GM19351 (cell line): ENCODE data around the gene NRG3.

Experiments
- ATAC-seq: cut with Tn5 transposase; IDR thresholded peaks from one replicate; pipeline ENCODE4 v1.9.1; 2021; ENCODE audit warnings: mild to moderate bottlenecking, moderate library complexity; ENCODE audit not compliant: unreplicated experiment

The NRG3 gene

GRCh38 chr10:82075605-82076004 lies 200.6 kb downstream of the NRG3 start:
- no peak for ATAC-seq

DNA sequence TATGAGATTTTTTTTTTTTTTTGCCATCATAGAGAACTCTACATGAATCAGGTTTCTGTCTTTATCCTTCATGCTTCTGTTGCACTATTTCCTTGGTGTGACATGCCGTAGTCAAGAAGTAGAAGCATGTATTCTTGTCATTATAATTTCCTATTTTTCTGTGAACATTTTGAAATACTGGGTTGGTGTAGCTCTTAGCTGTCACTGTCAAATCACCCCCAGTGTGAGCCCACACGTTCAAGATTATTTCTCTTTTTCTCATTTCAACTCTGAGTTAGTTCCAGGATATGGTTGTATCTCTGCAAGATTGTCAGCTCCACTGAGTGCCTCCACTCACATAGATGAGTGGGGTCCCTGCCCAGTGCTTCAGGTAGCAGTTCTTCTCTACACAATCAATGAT lies 209.5 kb downstream of the NRG3 start:
- ATAC-seq, result no peak

- ATAC-seq, result no peak
Observed at GRCh38 chr10:82084904-82085303, 209.9 kb downstream of the NRG3 start.

DNA sequence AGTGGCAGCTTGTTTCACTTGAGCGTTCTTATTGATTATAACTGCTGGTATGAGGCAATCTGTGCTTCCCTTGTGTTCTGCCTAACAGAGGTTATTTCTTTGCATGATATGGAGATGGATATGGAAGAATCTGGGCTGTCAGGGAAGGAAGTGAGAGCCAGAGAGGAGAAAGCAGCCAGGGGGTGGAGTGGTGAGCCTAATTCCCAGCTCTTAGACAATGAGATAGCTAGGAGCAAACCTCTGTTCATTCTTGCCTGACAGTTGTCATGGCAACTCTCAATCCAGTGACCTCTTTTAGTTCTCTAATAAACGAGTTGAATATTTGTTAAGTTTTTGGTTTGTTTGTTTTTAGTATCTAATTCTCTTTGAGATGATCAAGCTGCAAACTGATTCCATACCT lies 214.3 kb downstream of the NRG3 start:
- no peak for ATAC-seq

- no peak for ATAC-seq
Observed at GRCh38 chr10:82091413-82091812, 216.4 kb downstream of the NRG3 start.

DNA sequence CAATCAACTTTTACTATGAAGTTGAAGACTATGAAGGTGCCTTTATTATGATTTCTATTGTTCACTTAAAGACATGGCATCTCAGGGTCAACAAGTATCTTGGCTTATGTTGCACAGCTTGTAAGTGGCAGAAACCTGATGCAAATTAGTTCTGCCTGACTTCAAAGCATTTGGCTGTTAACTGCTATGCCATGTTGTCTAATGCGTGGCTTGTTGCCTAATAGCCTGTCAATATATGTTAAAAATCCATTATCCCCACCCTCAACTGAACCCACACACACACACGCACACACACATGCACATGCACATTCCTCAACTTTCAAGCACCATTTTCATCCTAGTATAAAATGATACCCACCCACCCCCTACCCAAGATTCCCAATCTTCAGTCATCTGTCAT lies 217.1 kb downstream of the NRG3 start:
- no peak for ATAC-seq

- ATAC-seq, result no peak
Observed at GRCh38 chr10:82124713-82125112, 249.7 kb downstream of the NRG3 start.

- no peak for ATAC-seq
Observed at GRCh38 chr10:82128527-82128926, 253.5 kb downstream of the NRG3 start.

DNA sequence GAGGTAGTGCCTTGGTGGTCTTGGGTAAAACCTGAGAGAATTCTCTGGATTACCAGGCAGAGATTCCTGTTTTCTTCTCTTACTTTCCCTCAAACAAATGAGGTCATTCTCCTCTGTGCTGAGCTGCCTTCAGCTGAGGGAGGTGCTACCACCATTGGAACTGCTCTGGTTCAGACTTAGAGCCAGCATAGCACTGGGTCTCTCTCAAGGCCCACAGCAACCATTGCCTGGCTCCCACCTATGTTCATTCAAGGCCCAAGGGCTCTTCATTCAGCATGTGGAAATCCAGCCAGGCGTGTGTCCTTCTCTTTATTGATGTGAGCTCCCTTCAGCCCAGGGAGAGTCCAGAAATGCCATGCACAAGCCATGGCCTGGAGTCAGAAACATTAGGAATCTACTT lies 261.1 kb downstream of the NRG3 start:
- ATAC-seq, result no peak

- no peak for ATAC-seq
Observed at GRCh38 chr10:82144153-82144552, 269.2 kb downstream of the NRG3 start.

DNA sequence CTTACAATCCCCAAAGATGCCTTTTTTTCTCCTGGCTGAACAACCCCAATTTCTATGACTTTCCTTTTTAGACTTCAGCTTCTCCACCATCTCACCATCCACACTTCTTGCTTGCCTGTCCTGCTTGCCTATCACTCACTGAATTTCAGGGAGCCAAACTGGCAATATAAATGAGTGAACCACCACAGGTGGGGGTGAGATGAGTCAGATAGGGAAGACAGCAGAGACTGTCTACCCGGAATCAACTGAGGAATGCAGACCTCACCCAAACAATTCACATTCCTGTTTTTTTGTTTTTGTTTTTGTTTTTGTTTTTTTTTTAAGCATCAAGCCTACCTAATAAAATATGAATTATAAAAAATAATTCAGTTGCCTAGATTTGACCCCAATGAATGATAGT lies 273.8 kb downstream of the NRG3 start:
- ATAC-seq, result no peak

DNA sequence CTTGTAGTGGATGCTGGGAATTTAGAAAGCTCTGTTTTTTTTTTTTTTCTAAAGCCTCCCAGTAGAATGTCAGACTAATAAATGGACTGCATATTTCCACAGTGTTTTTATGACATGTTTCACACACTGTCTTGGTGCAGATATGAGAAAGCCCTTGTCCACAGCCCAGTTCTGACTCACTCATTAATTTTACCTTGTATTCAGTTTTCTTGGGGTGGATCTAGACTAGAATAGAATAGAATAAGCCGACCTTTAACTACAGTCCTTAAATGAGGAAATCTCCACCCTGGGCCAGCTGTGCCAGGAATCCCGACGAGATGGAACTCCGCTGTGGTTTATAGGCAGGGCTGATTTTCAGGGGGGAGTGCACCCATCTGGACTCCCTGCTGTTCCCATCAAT lies 274.7 kb downstream of the NRG3 start:
- no peak for ATAC-seq

DNA sequence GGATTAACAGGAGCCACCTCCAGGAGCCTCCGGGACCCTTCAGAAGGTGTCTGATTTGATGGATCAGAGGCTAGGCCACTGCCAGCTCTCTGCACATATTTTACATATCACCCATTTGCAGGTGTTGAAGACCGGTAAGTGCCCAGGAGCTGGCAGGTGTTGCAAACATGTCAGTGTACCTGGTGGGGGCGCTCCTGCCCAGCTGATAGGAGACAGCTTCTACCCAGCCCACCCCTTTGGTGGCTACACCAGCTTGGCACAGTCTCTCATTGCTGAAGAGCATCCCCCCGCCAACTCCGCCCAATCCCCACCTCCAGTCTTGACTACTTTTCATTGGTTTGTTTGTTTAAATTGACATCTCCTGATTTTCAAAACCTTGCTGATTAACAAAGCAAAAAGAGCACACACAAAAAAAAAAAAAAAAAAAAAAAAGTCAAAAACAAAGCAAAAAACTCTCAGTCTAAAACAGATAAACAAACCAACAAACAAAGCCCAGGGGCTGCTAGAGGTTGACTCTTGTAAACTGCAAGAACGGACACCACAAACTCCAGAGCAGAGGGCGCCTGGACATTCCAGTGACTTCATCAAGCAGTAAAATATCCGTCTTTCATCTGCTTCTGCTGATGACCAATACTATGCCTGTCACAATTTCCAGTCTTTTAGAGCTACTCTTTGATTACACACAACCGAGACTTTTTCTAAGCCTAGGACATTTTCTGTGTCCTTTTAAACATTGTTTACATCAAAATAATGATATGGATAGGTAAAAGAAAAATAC lies 275.3 kb downstream of the NRG3 start:
- ATAC-seq, result no peak

DNA sequence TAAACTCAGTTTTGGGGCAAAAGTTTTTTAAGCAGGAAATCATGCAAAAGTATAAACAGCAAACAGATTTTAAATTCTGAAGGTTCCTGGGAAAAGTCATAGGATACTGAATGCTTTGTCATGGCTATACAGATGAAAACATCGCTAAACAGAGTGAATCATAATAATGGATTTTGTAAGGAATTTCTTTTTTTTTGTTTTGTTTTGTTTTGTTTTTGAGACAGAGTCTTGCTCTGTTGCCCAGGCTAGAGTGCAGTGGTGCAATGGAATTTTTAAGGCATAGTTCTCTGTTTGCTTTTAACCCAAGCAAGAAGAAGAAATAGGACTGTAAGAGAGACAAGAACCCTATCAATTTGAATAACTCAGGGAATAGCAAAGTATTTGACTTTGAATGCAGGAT lies 285.3 kb downstream of the NRG3 start:
- no peak for ATAC-seq

- no peak for ATAC-seq
Observed at GRCh38 chr10:82161264-82161663, 286.3 kb downstream of the NRG3 start.

GRCh38 chr10:82162549-82163195 lies 287.7 kb downstream of the NRG3 start:
- no peak for ATAC-seq

- no peak for ATAC-seq
Observed at GRCh38 chr10:82171899-82172298, 296.9 kb downstream of the NRG3 start.

DNA sequence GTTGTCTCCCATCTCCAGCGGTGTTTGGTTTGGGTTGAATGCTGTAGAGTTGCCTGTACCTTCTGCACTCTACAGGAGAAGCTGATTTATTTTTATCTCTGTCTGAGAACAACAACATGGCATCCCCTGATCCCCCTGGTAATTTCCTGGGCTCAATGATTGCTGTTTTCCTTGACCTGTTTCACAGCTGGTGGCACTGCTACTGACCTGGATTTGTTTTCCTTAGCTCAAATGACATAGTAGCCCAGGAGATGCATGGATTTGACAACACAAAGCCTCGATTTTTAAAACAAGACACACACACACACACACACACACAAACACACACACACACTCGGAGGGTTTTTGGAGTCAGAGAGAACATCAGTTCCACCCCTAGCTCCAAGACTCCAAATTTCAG lies 301.6 kb downstream of the NRG3 start:
- no peak for ATAC-seq

GRCh38 chr10:82190432-82191260 lies 315.7 kb downstream of the NRG3 start:
- ATAC-seq, result no peak

GRCh38 chr10:82191653-82192052 lies 316.7 kb downstream of the NRG3 start:
- ATAC-seq, result no peak

DNA sequence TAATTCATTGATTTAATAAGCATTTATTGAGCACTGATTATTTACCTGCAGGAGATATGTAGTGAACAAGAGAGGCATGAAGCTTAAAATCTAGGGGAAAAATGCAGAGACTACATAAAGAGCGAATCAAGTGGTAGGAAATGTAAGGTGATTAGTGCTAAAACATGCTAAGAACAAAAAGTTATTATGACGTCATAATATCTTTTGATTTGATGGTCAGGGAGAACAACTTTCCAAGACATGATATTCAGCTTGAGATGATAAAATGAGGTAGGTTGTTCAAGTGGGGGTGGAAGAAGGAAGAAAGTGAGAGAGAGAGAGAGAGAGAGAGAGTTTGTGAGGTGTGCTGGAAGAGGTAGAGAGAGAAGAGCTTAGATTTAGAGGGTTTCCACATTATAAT lies 317.7 kb downstream of the NRG3 start:
- no peak for ATAC-seq

- ATAC-seq, result no peak
Observed at GRCh38 chr10:82194419-82194818, 319.4 kb downstream of the NRG3 start.
